Psoas muscle (tissue), 8 donors: Measurements from ENCODE around the gene RNF213. TPM values are rescaled to one million over a fixed set of nuclear protein-coding genes. Genes with fewer than 3 reads are reported as not detected.
"Not testable (repeated sequence)": the region's sequence is repeated elsewhere in the genome, so short reads cannot be mapped to it uniquely, and the experiment has no call there.

ENCODE experiments used
- ATAC-seq, 4 donors: fragments of 200-7000 bp; cut with Tn5 transposase; one replicate each; pipeline ENCODE4 v1.9.1; 2020; ENCODE audit warnings: moderate library complexity in 3 of 4, mild to moderate bottlenecking in 2 of 4
- DNase-seq, 2 donors: peaks; one replicate each; pipeline ENCODE4 v3.0.0-alpha.2; 2020
- H3K27ac ChIP-seq: fragments of 200-600 bp; one replicate; pipeline ENCODE4 v1.8.0; 2022
- H3K27me3 ChIP-seq, 3 donors: fragments of 200-600 bp in 1 of 3; one replicate each; pipeline versions ENCODE4 v1.6.1 to v1.8.0; 2013 to 2022; ENCODE audit warnings: low read length in 2 of 3, mild to moderate bottlenecking in 2 of 3, moderate library complexity in 1 of 3; ENCODE audit not compliant: insufficient read depth in 3 of 3
- H3K36me3 ChIP-seq, 2 donors: fragments of 200-600 bp in 1 of 2; one replicate each; pipeline versions ENCODE4 v1.6.1 to v1.8.0; 2013 to 2022; ENCODE audit warnings: low read depth in 1 of 2, mild to moderate bottlenecking in 1 of 2, moderate library complexity in 1 of 2; ENCODE audit not compliant: insufficient read depth in 1 of 2
- H3K4me1 ChIP-seq: fragments of 200-600 bp; one replicate; pipeline ENCODE4 v1.8.0; 2022
- H3K4me3 ChIP-seq: fragments of 200-600 bp; one replicate; pipeline ENCODE4 v1.8.0; 2022; ENCODE audit warnings: mild to moderate bottlenecking
- H3K9me3 ChIP-seq: fragments of 200-600 bp; one replicate; pipeline ENCODE4 v1.8.0; 2022
- CTCF ChIP-seq: fragments of 200-600 bp; IDR thresholded peaks from one replicate; pipeline ENCODE4 v1.8.0; 2022; ENCODE audit warnings: antibody characterized with exemption
- WGBS, 3 donors: extraction: QIAGEN DNeasy Blood & Tissue Kit; methylation state at CpG; one replicate each; pipeline versions ENCODE4 v1.1.6 to v1.1.7; 2013; 5-methylcytosine and 5-hydroxymethylcytosine counted together
- intact Hi-C, 2 donors: fragments of 100-400 bp; cut with DNase I; formaldehyde crosslinking; loops; one replicate each; pipeline versions ENCODE4 v1.11.0 to v1.14.2; 2022
- polyA plus RNA-seq, 3 donors: library from polyadenylated mRNA; stranded (reverse); fragments of 200-250 nt; gene quantifications; one replicate each; pipeline ENCODE4 v1.2.3, GENCODE V29; 2013
- total RNA-seq, 4 donors: library from RNA; stranded (reverse); fragmentation: NEBNext Ultra II Directional in 2 of 4; extraction: Animal tissue kit (Norgen Biotek cat#: 25700) in 2 of 4; gene quantifications; one replicate each; pipeline versions ENCODE4 v1.2.1 to v1.2.4, GENCODE V29; 2021 to 2023
- donor health status: healthy with polysubstance abuse.
- donor health status: DM: no; HTN: no; CAD: no; lungs with moderate emphysema.
- donor health status: Bipolar disorder and iron deficiency.
- donor health status: healthy.
- donor health status: DM: yes; HTN: yes; CAD: no.
- donor health status: DM: no; HTN: no; CAD: no.
- donor health status: DM: no; HTN: no; CAD: no.
- donor health status: DM: yes; HTN: yes; CAD: no.

Gene RNF213
- total and polyA plus RNA-seq, 7 donors, result 10.2 to 42.0 (median 33.7) TPM

- DNase-seq, result no peak
- Histone ChIP-seq H3K9me3 (no peaks in the 10 kb centered on the region), H3K4me3 (no peak overlapping the region), H3K27ac (no peak overlapping the region), H3K27me3 (no peaks in the 10 kb centered on the region), H3K36me3 (peaks cover 0 to 49% of the 10 kb centered on the region in 2 donors), H3K4me1 (no peaks in the 10 kb centered on the region)
- intact Hi-C loops, result no loop called here
- WGBS, 3 donors, result 73 to 82% (median 77%) methylated on average over 9 of the region's 9 CpGs
- no peak for ATAC-seq
- TF ChIP-seq CTCF, result no peak
Observed at GRCh38 chr17:80396157-80397033, 135.7 kb downstream of the RNF213 start.

GRCh38 chr17:80397034-80397387 is 136.4 kb downstream of the RNF213 start:
- H3K36me3 ChIP-seq, result peaks cover 0 to 43% of the 10 kb centered on the region in 2 donors
- H3K27me3 ChIP-seq, result no peaks in the 10 kb centered on the region
- H3K4me3 ChIP-seq, result no peak overlapping the region
- ATAC-seq, result no peak
- intact Hi-C loops, result no loop called here
- no peak for DNase-seq
- no peak overlapping the region for H3K27ac ChIP-seq
- H3K9me3 ChIP-seq, result no peaks in the 10 kb centered on the region
- H3K4me1 ChIP-seq, result no peaks in the 10 kb centered on the region
- TF ChIP-seq CTCF, result no peak
- WGBS, 3 donors, result 82 to 96% (median 87%) methylated on average over 6 of the region's 6 CpGs

- Histone ChIP-seq H3K27ac (no peak overlapping the region), H3K4me3 (no peak overlapping the region), H3K27me3 (no peaks in the 10 kb centered on the region), H3K36me3 (peaks cover 0 to 37% of the 10 kb centered on the region in 2 donors), H3K9me3 (no peaks in the 10 kb centered on the region), H3K4me1 (no peaks in the 10 kb centered on the region)
- no peak for TF ChIP-seq CTCF
- WGBS, 3 donors, result 68 to 73% (median 72%) methylated on average over 10 of the region's 10 CpGs
- no peak for ATAC-seq
- intact Hi-C loops, result no loop called here
- DNase-seq, result no peak
Observed at GRCh38 chr17:80397686-80398085, 137.0 kb downstream of the RNF213 start.

- WGBS, 3 donors, result 79 to 81% (median 79%) methylated on average over 9 of the region's 9 CpGs
- H3K4me3 ChIP-seq, H3K9me3 ChIP-seq, H3K36me3 ChIP-seq, H3K4me1 ChIP-seq, DNase-seq, ATAC-seq, intact Hi-C loops, H3K27me3 ChIP-seq, H3K27ac ChIP-seq: not testable (repeated sequence)
Observed at GRCh38 chr17:80401086-80401485, 140.4 kb downstream of the RNF213 start.

GRCh38 chr17:80402102-80402501 is 141.4 kb downstream of the RNF213 start:
- DNase-seq, H3K9me3 ChIP-seq, H3K36me3 ChIP-seq, H3K27ac ChIP-seq, ATAC-seq, H3K4me1 ChIP-seq, H3K27me3 ChIP-seq, H3K4me3 ChIP-seq, intact Hi-C loops: not testable (repeated sequence)
- 87 to 91% (median 88%) methylated on average over 13 of the region's 13 CpGs for WGBS, 3 donors
